HepG2 (cell line): ENCODE data around the gene MNT. TPM values are rescaled to one million over a fixed set of nuclear protein-coding genes. Genes with fewer than 3 reads are reported as not detected.

Source experiments
- ASH2L ChIP-seq: fragments of 300-600, 200-600 bp; sonication (generic); IDR thresholded peaks from 2 replicates; pipeline ENCODE4 v1.7.0; 2017; ENCODE audit warnings: low read depth, mild to moderate bottlenecking, moderate library complexity, mixed read lengths, low read length; ENCODE audit not compliant: insufficient read length
- CENPT ChIP-seq: sonication (generic); formaldehyde crosslinking; IDR thresholded peaks from 2 replicates; pipeline ENCODE4 v1.8.0; 2022; ENCODE audit warnings: low read depth, mild to moderate bottlenecking, moderate library complexity, missing genetic modification reagents
- GABPB1 ChIP-seq: IDR thresholded peaks from 2 replicates; pipeline ENCODE4 v1.6.1; 2016; ENCODE audit warnings: mild to moderate bottlenecking, missing genetic modification reagents, moderate library complexity, missing compliant biosample characterization
- HNRNPK ChIP-seq: fragments of 200-400 bp; formaldehyde crosslinking; IDR thresholded peaks from 2 replicates; pipeline ENCODE4 v1.6.1; 2018; ENCODE audit warnings: low read length, low read depth, moderate library complexity, mild to moderate bottlenecking; ENCODE audit not compliant: poor library complexity, severe bottlenecking
- KDM5A ChIP-seq: fragments of 200-600 bp; sonication (generic); IDR thresholded peaks from 2 replicates; pipeline ENCODE4 v1.7.0; 2018; ENCODE audit warnings: antibody characterized with exemption, mild to moderate bottlenecking, low read length, borderline replicate concordance
- MIXL1 ChIP-seq: IDR thresholded peaks from 2 replicates; pipeline ENCODE4 v1.6.1; 2016
- NR2F6 ChIP-seq, 2 experiments: IDR thresholded peaks; 2 replicates each; pipeline ENCODE4 v1.6.1; 2016; ENCODE audit warnings: antibody characterized with exemption in 1 of 2, mild to moderate bottlenecking in 1 of 2
- RELA ChIP-seq: sonication (generic); formaldehyde crosslinking; IDR thresholded peaks from 2 replicates; pipeline ENCODE4 v1.4.0; 2020; ENCODE audit warnings: missing genetic modification reagents
- RFX5 ChIP-seq: IDR thresholded peaks from 2 replicates; pipeline ENCODE4 v1.6.1; 2011; ENCODE audit warnings: low read depth, low read length, improper control_type of control experiment
- SIN3B ChIP-seq: fragments of 150-350 bp; IDR thresholded peaks from 2 replicates; pipeline ENCODE4 v1.6.1; 2014; ENCODE audit warnings: low read length
- TBL1XR1 ChIP-seq: fragments of 150-350 bp; IDR thresholded peaks from 2 replicates; pipeline ENCODE4 v1.6.1; 2014; ENCODE audit warnings: borderline replicate concordance, low read length; ENCODE audit not compliant: partially characterized antibody
- TOPORS ChIP-seq: sonication (generic); formaldehyde crosslinking; IDR thresholded peaks from 2 replicates; pipeline ENCODE4 v1.8.0; 2023; ENCODE audit warnings: mild to moderate bottlenecking, missing genetic modification reagents
- XRCC5 ChIP-seq: fragments of 200-400 bp; formaldehyde crosslinking; optimal IDR thresholded peaks from 2 replicates; pipeline ENCODE3; 2017; ENCODE audit warnings: mild to moderate bottlenecking, low read length
- ZNF180 ChIP-seq: sonication (generic); formaldehyde crosslinking; IDR thresholded peaks from 2 replicates; pipeline ENCODE4 v1.4.0; 2020; ENCODE audit warnings: low read depth, missing genetic modification reagents, borderline replicate concordance
- ZNF354B ChIP-seq: sonication (generic); formaldehyde crosslinking; IDR thresholded peaks from 2 replicates; pipeline ENCODE4 v1.8.0; 2022; ENCODE audit warnings: mild to moderate bottlenecking, missing genetic modification reagents
- ZNF709 ChIP-seq: sonication (generic); formaldehyde crosslinking; IDR thresholded peaks from 2 replicates; pipeline ENCODE4 v1.5.0; 2020; ENCODE audit warnings: mild to moderate bottlenecking, missing genetic modification reagents
- polyA plus RNA-seq, 8 experiments: library from polyadenylated mRNA; depleted of rRNA in 3 of 8; stranded (reverse) in 7 of 8; unstranded in 1 of 8; fragments of >200 nt; fragmentation: Illumina TruSeq in 4 of 8; extraction: Trizol in 4 of 8; gene quantifications; 2 replicates each; pipeline versions ENCODE4 v1.2.1 to v1.2.3, GENCODE V29; 2011 to 2016; ENCODE audit warnings: low read depth in 4 of 8, missing spikeins in 1 of 8, mixed read lengths in 1 of 8; ENCODE audit not compliant: insufficient read depth in 1 of 8
- total RNA-seq, 5 experiments: library from RNA; depleted of rRNA; stranded (reverse); fragments of >200 nt; fragmentation: Illumina TruSeq; extraction: Trizol; gene quantifications; 2 replicates each; pipeline ENCODE4 v1.2.3, GENCODE V29; 2016; ENCODE audit warnings: low read depth in 1 of 5
- TF ChIP-seq, protein P1 (sequence below): sonication (generic); formaldehyde crosslinking; IDR thresholded peaks from 2 replicates; pipeline ENCODE4 v1.8.0; 2022; ENCODE audit warnings: low read depth, missing genetic modification reagents
- TF ChIP-seq, protein P2 (sequence below): sonication (generic); formaldehyde crosslinking; IDR thresholded peaks from 2 replicates; pipeline ENCODE4 v1.9.0; 2021; ENCODE audit warnings: missing genetic modification reagents, borderline replicate concordance
- TF ChIP-seq, protein P3 (sequence below): sonication (generic); formaldehyde crosslinking; IDR thresholded peaks from 2 replicates; pipeline ENCODE4 v1.4.0; 2020; ENCODE audit warnings: missing genetic modification reagents

MNT gene
- total and polyA plus RNA-seq, 2 of the 13 experiments (the other 11 are each of a cell fraction or from before 2014, with no cell fraction given) = 2.1 to 3.5 TPM

DNA sequence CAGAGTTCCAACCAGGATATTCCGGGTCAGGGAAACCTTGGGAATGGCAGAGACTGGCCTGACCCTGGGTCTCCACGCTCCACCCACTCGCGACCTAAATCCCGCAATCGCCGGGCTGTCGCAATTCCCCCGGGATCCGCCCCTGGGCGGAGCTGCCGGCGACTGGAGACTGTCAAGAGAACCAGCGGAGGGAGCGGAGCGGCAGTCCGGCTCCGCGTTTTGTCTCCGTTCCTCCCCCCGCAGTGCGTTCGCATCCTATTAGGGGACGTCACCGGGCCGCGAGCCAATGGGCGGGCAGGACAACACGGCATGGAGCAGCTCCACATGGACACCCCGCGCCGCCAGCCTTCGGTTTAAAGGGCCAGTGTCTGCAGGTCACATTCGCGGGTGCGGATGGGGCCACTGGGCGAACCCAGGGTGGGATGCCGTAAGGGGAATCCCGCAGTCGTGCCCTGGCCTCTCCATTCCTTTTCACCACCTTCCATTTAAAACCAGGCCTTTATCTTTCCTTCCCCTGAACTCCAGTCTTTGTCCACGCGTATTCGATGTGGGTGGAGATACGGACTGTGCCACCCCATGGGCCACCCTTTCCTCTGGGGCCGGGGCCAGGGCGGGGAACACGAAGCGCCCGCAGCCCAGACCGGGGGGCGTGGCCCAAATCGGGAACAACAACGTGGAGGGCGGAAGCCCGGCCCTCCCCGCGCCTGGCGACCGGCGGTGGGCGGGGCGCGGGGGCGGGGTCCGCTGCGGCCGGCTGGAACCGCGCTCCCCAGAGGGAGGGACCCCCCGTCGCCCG, 764 bp upstream of the MNT start (continued):
- TF ChIP-seq RFX5 (peak; percentile 67), TBL1XR1 (no peak), HNRNPK (no peak), TOPORS (CRISPR knock-in tag) (peak; percentile 81; the same call in 1 of the 2 replicates), NR2F6 (IDR thresholded peaks at IDR 0.05) (peak; percentile 48; the same call in 1 of the 2 replicates), NR2F6 (CRISPR knock-in tag; IDR thresholded peaks at IDR 0.05) (0 out of 2 replicates have a peak, but pooled peaks have one; percentile 32), KDM5A (no peak; the same call in 1 of the 2 replicates), RELA (CRISPR knock-in tag) (no peak; the same call in 1 of the 2 replicates), ZNF709 (CRISPR knock-in tag) (0 out of 2 replicates have a peak, but pooled peaks have one; percentile 19), XRCC5 (no peak), GABPB1 (CRISPR knock-in tag) (peak; percentile 79), ZNF180 (no peak), ZNF354B (CRISPR knock-in tag) (no peak), ASH2L (no peak), SIN3B (no peak), CENPT (CRISPR knock-in tag) (no peak; the same call in 1 of the 2 replicates), MIXL1 (CRISPR knock-in tag) (peak; percentile 51; the same call in 1 of the 2 replicates)
- TF ChIP-seq, protein P1, sequence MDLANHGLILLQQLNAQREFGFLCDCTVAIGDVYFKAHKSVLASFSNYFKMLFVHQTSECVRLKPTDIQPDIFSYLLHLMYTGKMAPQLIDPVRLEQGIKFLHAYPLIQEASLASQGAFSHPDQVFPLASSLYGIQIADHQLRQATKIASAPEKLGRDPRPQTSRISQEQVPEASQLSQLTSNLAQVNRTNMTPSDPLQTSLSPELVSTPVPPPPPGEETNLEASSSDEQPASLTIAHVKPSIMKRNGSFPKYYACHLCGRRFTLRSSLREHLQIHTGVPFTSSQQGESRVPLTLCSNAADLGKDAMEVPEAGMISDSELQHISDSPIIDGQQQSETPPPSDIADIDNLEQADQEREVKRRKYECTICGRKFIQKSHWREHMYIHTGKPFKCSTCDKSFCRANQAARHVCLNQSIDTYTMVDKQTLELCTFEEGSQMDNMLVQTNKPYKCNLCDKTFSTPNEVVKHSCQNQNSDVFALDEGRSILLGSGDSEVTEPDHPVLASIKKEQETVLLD (CRISPR knock-in tag) = 0 out of 2 replicates have a peak, but pooled peaks have one; percentile 4
- TF ChIP-seq, protein P2, sequence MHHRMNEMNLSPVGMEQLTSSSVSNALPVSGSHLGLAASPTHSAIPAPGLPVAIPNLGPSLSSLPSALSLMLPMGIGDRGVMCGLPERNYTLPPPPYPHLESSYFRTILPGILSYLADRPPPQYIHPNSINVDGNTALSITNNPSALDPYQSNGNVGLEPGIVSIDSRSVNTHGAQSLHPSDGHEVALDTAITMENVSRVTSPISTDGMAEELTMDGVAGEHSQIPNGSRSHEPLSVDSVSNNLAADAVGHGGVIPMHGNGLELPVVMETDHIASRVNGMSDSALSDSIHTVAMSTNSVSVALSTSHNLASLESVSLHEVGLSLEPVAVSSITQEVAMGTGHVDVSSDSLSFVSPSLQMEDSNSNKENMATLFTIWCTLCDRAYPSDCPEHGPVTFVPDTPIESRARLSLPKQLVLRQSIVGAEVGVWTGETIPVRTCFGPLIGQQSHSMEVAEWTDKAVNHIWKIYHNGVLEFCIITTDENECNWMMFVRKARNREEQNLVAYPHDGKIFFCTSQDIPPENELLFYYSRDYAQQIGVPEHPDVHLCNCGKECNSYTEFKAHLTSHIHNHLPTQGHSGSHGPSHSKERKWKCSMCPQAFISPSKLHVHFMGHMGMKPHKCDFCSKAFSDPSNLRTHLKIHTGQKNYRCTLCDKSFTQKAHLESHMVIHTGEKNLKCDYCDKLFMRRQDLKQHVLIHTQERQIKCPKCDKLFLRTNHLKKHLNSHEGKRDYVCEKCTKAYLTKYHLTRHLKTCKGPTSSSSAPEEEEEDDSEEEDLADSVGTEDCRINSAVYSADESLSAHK (CRISPR knock-in tag) = no peak
- TF ChIP-seq, protein P3, sequence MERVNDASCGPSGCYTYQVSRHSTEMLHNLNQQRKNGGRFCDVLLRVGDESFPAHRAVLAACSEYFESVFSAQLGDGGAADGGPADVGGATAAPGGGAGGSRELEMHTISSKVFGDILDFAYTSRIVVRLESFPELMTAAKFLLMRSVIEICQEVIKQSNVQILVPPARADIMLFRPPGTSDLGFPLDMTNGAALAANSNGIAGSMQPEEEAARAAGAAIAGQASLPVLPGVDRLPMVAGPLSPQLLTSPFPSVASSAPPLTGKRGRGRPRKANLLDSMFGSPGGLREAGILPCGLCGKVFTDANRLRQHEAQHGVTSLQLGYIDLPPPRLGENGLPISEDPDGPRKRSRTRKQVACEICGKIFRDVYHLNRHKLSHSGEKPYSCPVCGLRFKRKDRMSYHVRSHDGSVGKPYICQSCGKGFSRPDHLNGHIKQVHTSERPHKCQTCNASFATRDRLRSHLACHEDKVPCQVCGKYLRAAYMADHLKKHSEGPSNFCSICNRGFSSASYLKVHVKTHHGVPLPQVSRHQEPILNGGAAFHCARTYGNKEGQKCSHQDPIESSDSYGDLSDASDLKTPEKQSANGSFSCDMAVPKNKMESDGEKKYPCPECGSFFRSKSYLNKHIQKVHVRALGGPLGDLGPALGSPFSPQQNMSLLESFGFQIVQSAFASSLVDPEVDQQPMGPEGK (CRISPR knock-in tag) = peak; percentile 90
